CD14-positive monocyte (primary cell): ENCODE measurements around the gene CSNK2A2. TPM values are rescaled to one million over a fixed set of nuclear protein-coding genes. Genes with fewer than 3 reads are reported as not detected.

ENCODE experiments used
- DNase-seq, 3 donors: peaks; one replicate each; pipeline ENCODE4 v3.0.0-alpha.2; 2011 to 2022
- H2AFZ ChIP-seq: 2 replicates; pipeline ENCODE4 v1.6.0; 2012; ENCODE audit warnings: mild to moderate bottlenecking, low read depth, low read length, inconsistent platforms; ENCODE audit not compliant: insufficient read depth, poor library complexity, severe bottlenecking
- H3K27ac ChIP-seq, 2 donors: 1 replicate in 1 of 2; 2 replicates in 1 of 2; pipeline ENCODE4 v1.5.1; 2012 to 2013; ENCODE audit warnings: low read length in 2 of 2, control low read depth in 1 of 2, inconsistent platforms in 1 of 2, low read depth in 1 of 2, mild to moderate bottlenecking in 1 of 2
- H3K27me3 ChIP-seq, 2 donors: one replicate each; pipeline versions ENCODE4 v1.6.0 to v1.6.1; 2011 to 2013; ENCODE audit warnings: low read length in 2 of 2; ENCODE audit not compliant: control insufficient read depth in 2 of 2, insufficient read depth in 2 of 2
- H3K36me3 ChIP-seq, 2 donors: replicated peaks in 1 of 2; 1 replicate in 1 of 2; 2 replicates in 1 of 2; pipeline versions ENCODE4 v1.5.1 to v1.6.1; 2012 to 2013; ENCODE audit warnings: low read length in 2 of 2, control low read depth in 1 of 2, inconsistent platforms in 1 of 2, mild to moderate bottlenecking in 1 of 2; ENCODE audit not compliant: insufficient read depth in 2 of 2, control insufficient read depth in 1 of 2
- H3K4me1 ChIP-seq, 2 donors: 1 replicate in 1 of 2; 2 replicates in 1 of 2; pipeline versions ENCODE4 v1.5.1 to v1.6.1; 2012 to 2013; ENCODE audit warnings: low read length in 2 of 2, control low read depth in 1 of 2, inconsistent platforms in 1 of 2, mild to moderate bottlenecking in 1 of 2, moderate library complexity in 1 of 2; ENCODE audit not compliant: insufficient read depth in 2 of 2, control insufficient read depth in 1 of 2
- H3K4me2 ChIP-seq: replicated peaks from 2 replicates; pipeline ENCODE3; 2012; ENCODE audit warnings: low read length, moderate library complexity, mild to moderate bottlenecking; ENCODE audit not compliant: poor library complexity, severe bottlenecking; ENCODE audit errors: extremely low read depth
- H3K4me3 ChIP-seq, 3 experiments: fragments of 200-600 bp in 1 of 3; sonication (generic) in 1 of 3; replicated peaks in 1 of 3; 1 replicate in 2 of 3; 2 replicates in 1 of 3; pipeline ENCODE4 v1.5.1; 2011 to 2013; ENCODE audit warnings: low read length in 3 of 3, mild to moderate bottlenecking in 3 of 3, control low read depth in 2 of 3, low read depth in 2 of 3, inconsistent platforms in 1 of 3, moderate library complexity in 1 of 3
- H3K79me2 ChIP-seq: 2 replicates; pipeline ENCODE4 v1.6.0; 2012; ENCODE audit warnings: mild to moderate bottlenecking, control low read depth, inconsistent platforms, low read length, moderate library complexity; ENCODE audit not compliant: insufficient read depth
- H3K9ac ChIP-seq: 2 replicates; pipeline ENCODE4 v1.6.0; 2017; ENCODE audit warnings: low read length, mild to moderate bottlenecking; ENCODE audit not compliant: insufficient read depth, poor library complexity, severe bottlenecking
- H3K9me3 ChIP-seq, 2 donors: replicated peaks in 1 of 2; 1 replicate in 1 of 2; 2 replicates in 1 of 2; pipeline versions ENCODE4 v1.5.1 to v1.6.1; 2012 to 2013; ENCODE audit warnings: low read length in 2 of 2, control low read depth in 1 of 2; ENCODE audit not compliant: control insufficient read depth in 1 of 2, insufficient read depth in 1 of 2
- H4K20me1 ChIP-seq: 2 replicates; pipeline ENCODE4 v1.6.0; 2012; ENCODE audit warnings: mild to moderate bottlenecking, low read length, control low read depth, moderate library complexity; ENCODE audit not compliant: insufficient read depth
- H3K27ac Mint-ChIP-seq, 7 donors: one replicate each; pipeline ENCODE4 v1.8.0; 2020; ENCODE audit warnings: mild to moderate bottlenecking in 7 of 7, mixed read lengths in 7 of 7, moderate library complexity in 6 of 7, inconsistent platforms in 2 of 7
- H3K27me3 Mint-ChIP-seq, 3 donors: one replicate each; pipeline ENCODE4 v1.8.0; 2021 to 2022; ENCODE audit warnings: low read depth in 3 of 3, mild to moderate bottlenecking in 3 of 3, mixed read lengths in 3 of 3, moderate library complexity in 3 of 3, inconsistent platforms in 1 of 3
- H3K36me3 Mint-ChIP-seq, 2 donors: one replicate each; pipeline ENCODE4 v1.8.0; 2020; ENCODE audit warnings: mixed read lengths in 2 of 2, inconsistent platforms in 1 of 2, mild to moderate bottlenecking in 1 of 2
- H3K4me1 Mint-ChIP-seq: one replicate; pipeline ENCODE4 v1.8.0; 2020; ENCODE audit warnings: mild to moderate bottlenecking, mixed read lengths
- H3K4me3 Mint-ChIP-seq, 2 donors: one replicate each; pipeline ENCODE4 v1.8.0; 2020; ENCODE audit warnings: mild to moderate bottlenecking in 2 of 2, mixed read lengths in 2 of 2, moderate library complexity in 1 of 2
- H3K9me3 Mint-ChIP-seq, 7 donors: one replicate each; pipeline ENCODE4 v1.8.0; 2020 to 2022; ENCODE audit warnings: mixed read lengths in 7 of 7, mild to moderate bottlenecking in 6 of 7, moderate library complexity in 6 of 7, inconsistent platforms in 2 of 7
- CTCF ChIP-seq: fragments of 200-600 bp; IDR thresholded peaks from one replicate; pipeline ENCODE4 v1.8.0; 2022; ENCODE audit warnings: antibody characterized with exemption, mild to moderate bottlenecking
- WGBS: methylation state at CpG from one replicate; pipeline ENCODE4 v1.1.5; 2013; ENCODE audit warnings: missing lambda C conversion rate; ENCODE audit not compliant: insufficient coverage; 5-methylcytosine and 5-hydroxymethylcytosine counted together
- intact Hi-C, 2 donors: fragments of 100-400 bp; cut with micrococcal nuclease; formaldehyde crosslinking; loops; one replicate each; pipeline versions ENCODE4 v1.15.0 to v1.15.1; 2023
- polyA plus RNA-seq, 3 donors: library from polyadenylated mRNA; depleted of rRNA in 1 of 3; unstranded in 2 of 3; stranded (reverse) in 1 of 3; fragments of 300-500 nt in 2 of 3; fragments of >200 nt in 1 of 3; fragmentation: Illumina TruSeq in 2 of 3; gene quantifications; 1 replicate in 2 of 3; 2 replicates in 1 of 3; pipeline ENCODE4 v1.2.3, GENCODE V29; 2012 to 2021

Gene CSNK2A2
- polyA plus RNA-seq, 3 donors, result 1.6 to 24.7 (median 9.2) TPM

- H3K4me3 ChIP-seq, result no peak overlapping the region
- H3K27me3 Mint-ChIP-seq, result peaks cover 2 to 3% (median 2%) of the 10 kb centered on the region in 3 donors
- H3K27ac ChIP-seq, result no peak overlapping the region
- no peaks in the 10 kb centered on the region for H4K20me1 ChIP-seq
- no peaks in the 10 kb centered on the region for H3K9me3 ChIP-seq
- WGBS, result 76% methylated on average over 7 of the region's 12 CpGs
- H3K36me3 ChIP-seq, result peaks cover 19 to 35% of the 10 kb centered on the region in 2 donors
- DNase-seq, result no peak
- H3K4me1 Mint-ChIP-seq, result peaks cover 16% of the 10 kb centered on the region
- peak overlapping the region in 1 of 7 donors; percentile 72 for H3K27ac Mint-ChIP-seq
- H3K4me2 ChIP-seq, result no peak overlapping the region
- no peak for TF ChIP-seq CTCF
- H3K36me3 Mint-ChIP-seq, result peaks cover 32 to 38% of the 10 kb centered on the region in 2 donors
- intact Hi-C loops, result no loop called here
- no peaks in the 10 kb centered on the region for H3K27me3 ChIP-seq
- H2AFZ ChIP-seq, result no peak overlapping the region
- H3K4me3 Mint-ChIP-seq, result no peak overlapping the region
- no peak overlapping the region for H3K9ac ChIP-seq
- peaks cover 0 to 6% of the 10 kb centered on the region in 2 donors for H3K4me1 ChIP-seq
- no peaks in the 10 kb centered on the region for H3K79me2 ChIP-seq
- H3K9me3 Mint-ChIP-seq, result peaks cover 0 to 3% (median 0%) of the 10 kb centered on the region in 7 donors
Measured at GRCh38 chr16:58110571-58111301, 87.2 kb downstream of the CSNK2A2 start.

GRCh38 chr16:58109881-58110280 lies 88.0 kb downstream of the CSNK2A2 start:
- no peaks in the 10 kb centered on the region for H4K20me1 ChIP-seq
- Mint-ChIP-seq H3K27me3 (peaks cover 2 to 3% (median 2%) of the 10 kb centered on the region in 3 donors), H3K36me3 (peaks cover 24 to 29% of the 10 kb centered on the region in 2 donors), H3K9me3 (peaks cover 0 to 3% (median 0%) of the 10 kb centered on the region in 7 donors), H3K4me1 (peaks cover 21% of the 10 kb centered on the region), H3K27ac (peak overlapping the region in 1 of 7 donors; percentile 11), H3K4me3 (no peak overlapping the region)
- no peak overlapping the region for H3K27ac ChIP-seq
- no peaks in the 10 kb centered on the region for H3K27me3 ChIP-seq
- DNase-seq, result no peak
- intact Hi-C loops, result no loop called here
- no peaks in the 10 kb centered on the region for H3K79me2 ChIP-seq
- no CpG with 5 or more reads among the region's 2 CpGs for WGBS
- H3K4me2 ChIP-seq, result no peak overlapping the region
- peaks cover 11 to 27% of the 10 kb centered on the region in 2 donors for H3K36me3 ChIP-seq
- H3K9ac ChIP-seq, result no peak overlapping the region
- no peak overlapping the region for H2AFZ ChIP-seq
- H3K4me3 ChIP-seq, result no peak overlapping the region
- H3K4me1 ChIP-seq, result peaks cover 0 to 10% of the 10 kb centered on the region in 2 donors
- no peak for TF ChIP-seq CTCF
- H3K9me3 ChIP-seq, result no peaks in the 10 kb centered on the region
